Hepatocyte (in vitro differentiated cells): ENCODE data around the gene FAM89B. TPM values are rescaled to one million over a fixed set of nuclear protein-coding genes. Genes with fewer than 3 reads are reported as not detected.

Experiments
- DNase-seq: peaks from one replicate; pipeline ENCODE4 v3.0.0-alpha.2; 2016; ENCODE audit warnings: low spot score
- H2AFZ ChIP-seq: fragments of 200-600 bp; sonication (generic); 2 replicates; pipeline ENCODE4 v1.6.0; 2016; ENCODE audit warnings: antibody characterized with exemption, mild to moderate bottlenecking
- H3K27ac ChIP-seq: fragments of 200-600 bp; sonication (generic); 2 replicates; pipeline ENCODE4 v1.5.1; 2016; ENCODE audit warnings: mild to moderate bottlenecking
- H3K27me3 ChIP-seq: fragments of 200-600 bp; sonication (generic); 2 replicates; pipeline ENCODE4 v1.6.1; 2016
- H3K36me3 ChIP-seq: fragments of 200-600 bp; sonication (generic); replicated peaks from 2 replicates; pipeline ENCODE4 v1.5.1; 2016; ENCODE audit warnings: low read depth; ENCODE audit not compliant: insufficient read depth
- H3K4me1 ChIP-seq: fragments of 200-600 bp; sonication (generic); 2 replicates; pipeline ENCODE4 v1.5.1; 2016; ENCODE audit warnings: mild to moderate bottlenecking, moderate library complexity; ENCODE audit not compliant: insufficient read depth
- H3K4me2 ChIP-seq: fragments of 200-600 bp; sonication (generic); 2 replicates; pipeline ENCODE4 v1.6.0; 2016
- H3K4me3 ChIP-seq: fragments of 200-600 bp; sonication (generic); 2 replicates; pipeline ENCODE4 v1.5.1; 2016; ENCODE audit warnings: mild to moderate bottlenecking
- H3K79me2 ChIP-seq: fragments of 200-600 bp; sonication (generic); 2 replicates; pipeline ENCODE4 v1.6.0; 2017; ENCODE audit warnings: mild to moderate bottlenecking
- H3K9me2 ChIP-seq: fragments of 200-600 bp; sonication (generic); replicated peaks from 2 replicates; pipeline ENCODE4 v1.6.0; 2017; ENCODE audit warnings: mild to moderate bottlenecking; ENCODE audit not compliant: insufficient read depth
- H3K9me3 ChIP-seq: fragments of 200-600 bp; sonication (generic); 2 replicates; pipeline ENCODE4 v1.5.1; 2016; ENCODE audit warnings: low read depth, mild to moderate bottlenecking
- H4K20me1 ChIP-seq: fragments of 200-600 bp; sonication (generic); 2 replicates; pipeline ENCODE4 v1.6.0; 2016; ENCODE audit warnings: mild to moderate bottlenecking; ENCODE audit not compliant: insufficient read depth, poor library complexity, severe bottlenecking
- CTCF ChIP-seq: fragments of 200-600 bp; sonication (generic); IDR thresholded peaks from 2 replicates; pipeline ENCODE4 v1.5.1; 2016; ENCODE audit warnings: antibody characterized with exemption, mild to moderate bottlenecking; ENCODE audit not compliant: poor library complexity
- EZH2 ChIP-seq: fragments of 200-600 bp; sonication (generic); IDR thresholded peaks from 2 replicates; pipeline ENCODE4 v1.6.1; 2016; ENCODE audit warnings: antibody characterized with exemption, mild to moderate bottlenecking, borderline replicate concordance
- EZH2phosphoT487 ChIP-seq: fragments of 200-600 bp; sonication (generic); IDR thresholded peaks from one replicate; pipeline ENCODE4 v1.6.1; 2018; ENCODE audit warnings: antibody characterized with exemption, mild to moderate bottlenecking, low read depth, moderate library complexity; ENCODE audit not compliant: unreplicated experiment, severe bottlenecking
- WGBS: methylation state at CpG from one replicate; pipeline ENCODE4 v1.1.6; 2016; ENCODE audit warnings: low lambda C conversion rate; ENCODE audit errors: missing lambda C conversion rate; 5-methylcytosine and 5-hydroxymethylcytosine counted together
- polyA plus RNA-seq: library from polyadenylated mRNA; unstranded; fragments of >200 nt; fragmentation: Nextera tagmentation; extraction: Ambion mirVana; gene quantifications from 2 replicates; pipeline ENCODE4 v1.2.1, GENCODE V29; 2016
- total RNA-seq: library from RNA; depleted of rRNA; stranded (reverse); fragments of >200 nt; gene quantifications from 2 replicates; pipeline ENCODE4 v1.2.3, GENCODE V29; 2014

FAM89B gene
- total and polyA plus RNA-seq, 2 experiments from 2014 or later = 34.1 to 112 TPM

GRCh38 chr11:65574109-65574810 is 1.9 kb downstream of the FAM89B start:
- peaks cover 58% of the 10 kb centered on the region for H3K4me1 ChIP-seq
- no peaks in the 10 kb centered on the region for H3K27me3 ChIP-seq
- peak overlapping the region; percentile 82 for H3K27ac ChIP-seq
- no peaks in the 10 kb centered on the region for H3K9me3 ChIP-seq
- WGBS = 1% methylated on average over 37 of the region's 67 CpGs
- TF ChIP-seq CTCF (peak; percentile 75), EZH2 (no peak), EZH2phosphoT487 (no peak)
- peaks cover 32% of the 10 kb centered on the region for H3K79me2 ChIP-seq
- peak; percentile 95 for DNase-seq
- H3K4me2 ChIP-seq = peak overlapping the region; percentile 98
- H3K36me3 ChIP-seq = no peaks in the 10 kb centered on the region
- H3K4me3 ChIP-seq = peak overlapping the region; percentile 24
- H4K20me1 ChIP-seq = peaks cover 19% of the 10 kb centered on the region
- no peak overlapping the region for H2AFZ ChIP-seq
- no peaks in the 10 kb centered on the region for H3K9me2 ChIP-seq

- 20% methylated on average over 28 of the region's 28 CpGs for WGBS
- H3K9me2 ChIP-seq = no peaks in the 10 kb centered on the region
- DNase-seq = peak; percentile 71
- no peak overlapping the region for H2AFZ ChIP-seq
- peak overlapping the region; percentile 98 for H3K4me2 ChIP-seq
- peaks cover 19% of the 10 kb centered on the region for H4K20me1 ChIP-seq
- H3K36me3 ChIP-seq = no peaks in the 10 kb centered on the region
- no peaks in the 10 kb centered on the region for H3K27me3 ChIP-seq
- peak overlapping the region; percentile 82 for H3K27ac ChIP-seq
- H3K4me3 ChIP-seq = peak overlapping the region; percentile 79
- TF ChIP-seq EZH2phosphoT487 (no peak), CTCF (no peak), EZH2 (no peak)
- no peaks in the 10 kb centered on the region for H3K9me3 ChIP-seq
- peaks cover 57% of the 10 kb centered on the region for H3K4me1 ChIP-seq
- peaks cover 31% of the 10 kb centered on the region for H3K79me2 ChIP-seq
These were observed 2.7 kb downstream of the FAM89B start for GRCh38 chr11:65574811-65575567.

- Histone ChIP-seq H3K27me3 (no peaks in the 10 kb centered on the region), H3K4me1 (peaks cover 57% of the 10 kb centered on the region)
These were observed 3.4 kb downstream of the FAM89B start, which contains the start of gene EHBP1L1 for GRCh38 chr11:65575568-65576231. EHBP1L1 (plus strand) TSS chr11:65576053; CDS start chr11:65576303, 250 bp downstream.

More at GRCh38 chr11:65575568-65576231, 3.4 kb downstream of the FAM89B start, which contains the start of gene EHBP1L1:
- no peaks in the 10 kb centered on the region for H3K9me3 ChIP-seq
- peak within 1 kb of the TSS; percentile 98 for H3K4me2 ChIP-seq
- H3K9me2 ChIP-seq = no peaks in the 10 kb centered on the region
- H3K79me2 ChIP-seq = peaks cover 27% of the 10 kb centered on the region
- H4K20me1 ChIP-seq = peaks cover 19% of the 10 kb centered on the region
- TF ChIP-seq EZH2 (no peak), EZH2phosphoT487 (no peak), CTCF (no peak)
- no peaks in the 10 kb centered on the region for H3K36me3 ChIP-seq
- no peak within 1 kb of the TSS for H2AFZ ChIP-seq
- H3K27ac ChIP-seq = peak within 1 kb of the TSS; percentile 82
- WGBS = 8% methylated on average over 28 of the region's 69 CpGs
- peak within 1 kb of the TSS; percentile 79 for H3K4me3 ChIP-seq
- peak; percentile 85 for DNase-seq
